Cortex of kidney (tissue), 1 donor: ENCODE data around the gene CDH13.

Experiments
- DNase-seq: peaks from one replicate; lab custom pipeline; 2025; lab: John Stamatoyannopoulos, UW

CDH13 gene

GRCh38 chr16:83768986-83769385, 1142.2 kb downstream of the CDH13 start:
- no peak for DNase-seq

- DNase-seq = no peak
Observed at GRCh38 chr16:83769397-83770008, 1142.7 kb downstream of the CDH13 start.

GRCh38 chr16:83771306-83771942, 1144.7 kb downstream of the CDH13 start:
- DNase-seq = no peak

- no peak for DNase-seq
Observed at GRCh38 chr16:83772806-83773205, 1146.0 kb downstream of the CDH13 start.

GRCh38 chr16:83774066-83774465, 1147.3 kb downstream of the CDH13 start:
- DNase-seq = no peak

- DNase-seq = no peak
Observed at GRCh38 chr16:83776944-83777343, 1150.2 kb downstream of the CDH13 start.

- no peak for DNase-seq
Observed at GRCh38 chr16:83779886-83780285, 1153.1 kb downstream of the CDH13 start.

GRCh38 chr16:83785455-83785854, 1158.7 kb downstream of the CDH13 start:
- no peak for DNase-seq

- DNase-seq = no peak
Observed at GRCh38 chr16:83789642-83790401, 1163.1 kb downstream of the CDH13 start.

GRCh38 chr16:83791916-83792315, 1165.1 kb downstream of the CDH13 start:
- no peak for DNase-seq

GRCh38 chr16:83792391-83792790, 1165.6 kb downstream of the CDH13 start:
- no peak for DNase-seq

GRCh38 chr16:83793179-83793578, 1166.4 kb downstream of the CDH13 start:
- DNase-seq = no peak

GRCh38 chr16:83794860-83795554, 1168.2 kb downstream of the CDH13 start:
- DNase-seq = no peak

- no peak for DNase-seq
Observed at GRCh38 chr16:83797013-83797412, 1170.2 kb downstream of the CDH13 start.

- DNase-seq = no peak
Observed at GRCh38 chr16:83799336-83799735, 1172.6 kb downstream of the CDH13 start.

- no peak for DNase-seq
Observed at GRCh38 chr16:83802135-83802534, 1175.4 kb downstream of the CDH13 start.

GRCh38 chr16:83802554-83803205, 1175.9 kb downstream of the CDH13 start:
- no peak for DNase-seq

- no peak for DNase-seq
Observed at GRCh38 chr16:83803811-83804210, 1177.0 kb downstream of the CDH13 start.

- no peak for DNase-seq
Observed at GRCh38 chr16:83804366-83804765, 1177.6 kb downstream of the CDH13 start.

- no peak for DNase-seq
Observed at GRCh38 chr16:83806036-83806435, 1179.3 kb downstream of the CDH13 start.

- DNase-seq = no peak
Observed at GRCh38 chr16:83806731-83807130, 1180.0 kb downstream of the CDH13 start.

GRCh38 chr16:83807327-83807709, 1180.5 kb downstream of the CDH13 start:
- DNase-seq = no peak
